Measurements from ENCODE around the gene HTN3. TPM values are rescaled to one million over a fixed set of nuclear protein-coding genes. Genes with fewer than 3 reads are reported as not detected.
"Not testable (repeated sequence)": the region's sequence is repeated elsewhere in the genome, so short reads cannot be mapped to it uniquely, and the experiment has no call there.

HTN3 gene
- polyA plus RNA-seq, 1 donor (not counting 4 experiments of a cell fraction or from before 2014, with no cell fraction given): not detected

- Histone ChIP-seq H3K36me3 (ENCODE audit: control insufficient read depth in 2 of 2, extremely low read depth in 1 of 2, insufficient read depth in 2 of 2, low read length in 2 of 2) (no peaks in the 10 kb centered on the region), H3K79me2 (ENCODE audit: control insufficient read depth, insufficient read depth, low read length) (no peaks in the 10 kb centered on the region), H3K27me3 (ENCODE audit: control insufficient read depth, extremely low read depth, insufficient read depth, low read length) (no peaks in the 10 kb centered on the region)
Observed at GRCh38 chr4:70027011-70027410, 1.2 kb upstream of the HTN3 start.

GRCh38 chr4:70037559-70037958, 9.3 kb downstream of the HTN3 start:
- H2AFZ ChIP-seq (ENCODE audit: control insufficient read depth, low read length); dilution Hi-C loops (cut with MboI; ENCODE audit: extremely low pct_ligation_motif_present, low sequenced_read_pairs); DNase-seq (ENCODE audit: low read depth, low spot score); H4K20me1 ChIP-seq (ENCODE audit: control insufficient read depth, extremely low read depth, insufficient read depth, low read length); H3K4me1 ChIP-seq (ENCODE audit: control insufficient read depth, extremely low read depth, insufficient read depth, low read length); FAIRE-seq; H3K27ac ChIP-seq (ENCODE audit: control insufficient read depth, insufficient read depth, low read length); H3K27me3 ChIP-seq (ENCODE audit: control insufficient read depth, extremely low read depth, insufficient read depth, low read length); H3K4me2 ChIP-seq (ENCODE audit: control insufficient read depth, extremely low read depth, insufficient read depth, low read depth, low read length); H3K9ac ChIP-seq (ENCODE audit: control insufficient read depth, extremely low read depth, insufficient read depth, low read length); H3K9me3 ChIP-seq (ENCODE audit: control insufficient read depth, low read depth, low read length); H3K36me3 ChIP-seq (ENCODE audit: control insufficient read depth in 2 of 2, extremely low read depth in 1 of 2, insufficient read depth in 2 of 2, low read length in 2 of 2); H3K9me1 ChIP-seq (ENCODE audit: control insufficient read depth, extremely low read depth, insufficient read depth, low read length); H3K4me3 ChIP-seq (ENCODE audit: control insufficient read depth in 2 of 3, extremely low read depth in 1 of 3, insufficient read depth in 2 of 3, low read depth in 1 of 3, low read length in 3 of 3); H3K79me2 ChIP-seq (ENCODE audit: control insufficient read depth, insufficient read depth, low read length): not testable (repeated sequence)

More at GRCh38 chr4:70027011-70027410, 1.2 kb upstream of the HTN3 start:
- no peak overlapping the region for H3K4me3 ChIP-seq (ENCODE audit: control insufficient read depth in 2 of 3, extremely low read depth in 1 of 3, insufficient read depth in 2 of 3, low read depth in 1 of 3, low read length in 3 of 3)
- no peaks in the 10 kb centered on the region for H4K20me1 ChIP-seq (ENCODE audit: control insufficient read depth, extremely low read depth, insufficient read depth, low read length)
- H3K9me1 ChIP-seq (ENCODE audit: control insufficient read depth, extremely low read depth, insufficient read depth, low read length): no peaks in the 10 kb centered on the region
- FAIRE-seq (no peak), DNase-seq (ENCODE audit: low read depth, low spot score) (no peak)
- no peak overlapping the region for H3K4me2 ChIP-seq (ENCODE audit: control insufficient read depth, extremely low read depth, insufficient read depth, low read depth, low read length)
- no peak overlapping the region for H2AFZ ChIP-seq (ENCODE audit: control insufficient read depth, low read length)
- no peaks in the 10 kb centered on the region for H3K9me3 ChIP-seq (ENCODE audit: control insufficient read depth, low read depth, low read length)
- no peak overlapping the region for H3K27ac ChIP-seq (ENCODE audit: control insufficient read depth, insufficient read depth, low read length)
- no peak overlapping the region for H3K9ac ChIP-seq (ENCODE audit: control insufficient read depth, extremely low read depth, insufficient read depth, low read length)
- dilution Hi-C loops (cut with MboI; ENCODE audit: extremely low pct_ligation_motif_present, low sequenced_read_pairs): no loop called here
- no peaks in the 10 kb centered on the region for H3K4me1 ChIP-seq (ENCODE audit: control insufficient read depth, extremely low read depth, insufficient read depth, low read length)
- TF ChIP-seq EZH2 (IDR thresholded peaks at IDR 0.05; ENCODE audit: low read length): no peak
- no peak for TF ChIP-seq CTCF (optimal IDR thresholded peaks at IDR 0.05 in 1 of 3, IDR thresholded peaks at IDR 0.05 in 1 of 3, conservative IDR thresholded peaks at IDR 0.05 in 1 of 3; ENCODE audit: extremely low read depth in 1 of 3, insufficient read depth in 2 of 3, low read length in 3 of 3)

- dilution Hi-C loops (cut with MboI; ENCODE audit: extremely low pct_ligation_motif_present, low sequenced_read_pairs); H4K20me1 ChIP-seq (ENCODE audit: control insufficient read depth, extremely low read depth, insufficient read depth, low read length); FAIRE-seq: not testable (repeated sequence)
Observed at GRCh38 chr4:70039928-70040327, 11.7 kb downstream of the HTN3 start.

More at GRCh38 chr4:70039928-70040327, 11.7 kb downstream of the HTN3 start:
- not testable (repeated sequence) for H3K27me3 ChIP-seq (ENCODE audit: control insufficient read depth, extremely low read depth, insufficient read depth, low read length); H3K9me3 ChIP-seq (ENCODE audit: control insufficient read depth, low read depth, low read length); H3K36me3 ChIP-seq (ENCODE audit: control insufficient read depth in 2 of 2, extremely low read depth in 1 of 2, insufficient read depth in 2 of 2, low read length in 2 of 2); H2AFZ ChIP-seq (ENCODE audit: control insufficient read depth, low read length); H3K9ac ChIP-seq (ENCODE audit: control insufficient read depth, extremely low read depth, insufficient read depth, low read length); H3K4me2 ChIP-seq (ENCODE audit: control insufficient read depth, extremely low read depth, insufficient read depth, low read depth, low read length); H3K27ac ChIP-seq (ENCODE audit: control insufficient read depth, insufficient read depth, low read length); H3K79me2 ChIP-seq (ENCODE audit: control insufficient read depth, insufficient read depth, low read length); H3K9me1 ChIP-seq (ENCODE audit: control insufficient read depth, extremely low read depth, insufficient read depth, low read length); DNase-seq (ENCODE audit: low read depth, low spot score); H3K4me1 ChIP-seq (ENCODE audit: control insufficient read depth, extremely low read depth, insufficient read depth, low read length); H3K4me3 ChIP-seq (ENCODE audit: control insufficient read depth in 2 of 3, extremely low read depth in 1 of 3, insufficient read depth in 2 of 3, low read depth in 1 of 3, low read length in 3 of 3)
